ENCODE data around the gene TNK1. TPM values are rescaled to one million over a fixed set of nuclear protein-coding genes. Genes with fewer than 3 reads are reported as not detected.

The TNK1 gene
- total and polyA plus RNA-seq, 2 experiments from 2014 or later = 8.4 to 8.9 TPM

DNA sequence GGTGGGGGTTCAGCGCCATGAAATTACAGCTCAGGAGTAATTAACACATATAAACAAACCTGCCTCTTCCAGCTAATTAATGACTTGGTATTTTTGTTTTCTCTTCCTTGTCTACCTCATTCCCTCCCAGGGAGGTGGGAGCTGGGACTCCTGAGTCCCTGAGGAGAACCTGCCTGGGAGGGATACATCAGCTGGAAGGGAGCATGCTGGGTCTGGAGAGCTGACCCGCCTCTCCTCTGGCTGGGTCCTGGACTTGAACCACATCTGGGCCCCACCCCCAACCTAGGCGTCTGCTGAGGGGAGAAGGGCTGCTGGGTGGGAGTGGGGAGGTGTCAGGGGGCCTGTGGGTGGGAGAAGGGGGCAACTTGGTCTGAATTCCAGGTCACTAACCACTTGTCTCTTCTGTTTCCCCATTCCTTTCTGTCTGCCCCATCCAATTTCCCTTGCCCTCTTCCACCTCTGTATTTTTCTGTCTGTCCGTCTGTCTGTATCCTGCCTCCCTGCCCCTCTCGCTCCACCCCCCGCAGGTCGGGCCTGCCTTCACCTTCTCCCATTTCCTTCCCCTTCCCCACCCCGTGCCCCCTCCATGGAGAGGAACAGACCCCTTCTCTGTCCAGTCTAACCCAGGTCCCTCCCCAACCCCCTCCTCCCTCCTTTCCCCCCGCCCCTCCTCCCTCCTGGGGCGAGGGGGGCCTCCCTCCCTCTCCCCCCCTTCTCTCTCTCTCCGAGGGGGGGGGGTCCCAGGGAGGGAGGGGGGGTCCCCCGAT, 26.8 kb downstream of the TNK1 start, which contains the start of gene NLGN2:
Gene NLGN2, plus strand, starts transcription at position 361 of the 767 bp plus-strand sequence. CDS start 411 bp downstream, outside the sequence.
- Histone ChIP-seq H3K4me2 (peak within 1 kb of the TSS; percentile 97), H3K4me1 (ENCODE audit: insufficient read depth) (peaks cover 3% of the 10 kb centered on the region), H3K27me3 (no peaks in the 10 kb centered on the region), H3K9me2 (replicated peaks; ENCODE audit: insufficient read depth) (no peaks in the 10 kb centered on the region), H3K4me3 (no peak within 1 kb of the TSS), H3K9me3 (ENCODE audit: low read depth) (no peaks in the 10 kb centered on the region), H4K20me1 (ENCODE audit: insufficient read depth, poor library complexity, severe bottlenecking) (no peaks in the 10 kb centered on the region), H2AFZ (no peak within 1 kb of the TSS), H3K79me2 (peaks cover 9% of the 10 kb centered on the region), H3K27ac (no peak within 1 kb of the TSS), H3K36me3 (replicated peaks; ENCODE audit: insufficient read depth, low read depth) (no peaks in the 10 kb centered on the region)
- no peak for DNase-seq (ENCODE audit: low spot score)
- WGBS (ENCODE audit: low lambda C conversion rate, missing lambda C conversion rate) = 83% methylated on average over 2 of the region's 12 CpGs
- TF ChIP-seq, protein P1, sequence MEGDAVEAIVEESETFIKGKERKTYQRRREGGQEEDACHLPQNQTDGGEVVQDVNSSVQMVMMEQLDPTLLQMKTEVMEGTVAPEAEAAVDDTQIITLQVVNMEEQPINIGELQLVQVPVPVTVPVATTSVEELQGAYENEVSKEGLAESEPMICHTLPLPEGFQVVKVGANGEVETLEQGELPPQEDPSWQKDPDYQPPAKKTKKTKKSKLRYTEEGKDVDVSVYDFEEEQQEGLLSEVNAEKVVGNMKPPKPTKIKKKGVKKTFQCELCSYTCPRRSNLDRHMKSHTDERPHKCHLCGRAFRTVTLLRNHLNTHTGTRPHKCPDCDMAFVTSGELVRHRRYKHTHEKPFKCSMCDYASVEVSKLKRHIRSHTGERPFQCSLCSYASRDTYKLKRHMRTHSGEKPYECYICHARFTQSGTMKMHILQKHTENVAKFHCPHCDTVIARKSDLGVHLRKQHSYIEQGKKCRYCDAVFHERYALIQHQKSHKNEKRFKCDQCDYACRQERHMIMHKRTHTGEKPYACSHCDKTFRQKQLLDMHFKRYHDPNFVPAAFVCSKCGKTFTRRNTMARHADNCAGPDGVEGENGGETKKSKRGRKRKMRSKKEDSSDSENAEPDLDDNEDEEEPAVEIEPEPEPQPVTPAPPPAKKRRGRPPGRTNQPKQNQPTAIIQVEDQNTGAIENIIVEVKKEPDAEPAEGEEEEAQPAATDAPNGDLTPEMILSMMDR (IDR thresholded peaks at IDR 0.05; ENCODE audit: poor library complexity) = no peak
- TF ChIP-seq EZH2 (IDR thresholded peaks at IDR 0.05; ENCODE audit: borderline replicate concordance) (no peak), EZH2phosphoT487 (IDR thresholded peaks at IDR 0.05; ENCODE audit: low read depth, severe bottlenecking, unreplicated experiment) (no peak)

DNA sequence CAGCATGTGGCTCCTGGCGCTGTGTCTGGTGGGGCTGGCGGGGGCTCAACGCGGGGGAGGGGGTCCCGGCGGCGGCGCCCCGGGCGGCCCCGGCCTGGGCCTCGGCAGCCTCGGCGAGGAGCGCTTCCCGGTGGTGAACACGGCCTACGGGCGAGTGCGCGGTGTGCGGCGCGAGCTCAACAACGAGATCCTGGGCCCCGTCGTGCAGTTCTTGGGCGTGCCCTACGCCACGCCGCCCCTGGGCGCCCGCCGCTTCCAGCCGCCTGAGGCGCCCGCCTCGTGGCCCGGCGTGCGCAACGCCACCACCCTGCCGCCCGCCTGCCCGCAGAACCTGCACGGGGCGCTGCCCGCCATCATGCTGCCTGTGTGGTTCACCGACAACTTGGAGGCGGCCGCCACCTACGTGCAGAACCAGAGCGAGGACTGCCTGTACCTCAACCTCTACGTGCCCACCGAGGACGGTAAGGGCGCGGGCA, 27.4 kb downstream of the TNK1 start:
- no peaks in the 10 kb centered on the region for H3K27me3 ChIP-seq
- no peak overlapping the region for H3K4me2 ChIP-seq
- no peaks in the 10 kb centered on the region for H3K9me3 ChIP-seq (ENCODE audit: low read depth)
- no peak for TF ChIP-seq EZH2phosphoT487 (IDR thresholded peaks at IDR 0.05; ENCODE audit: low read depth, severe bottlenecking, unreplicated experiment)
- no peak for TF ChIP-seq EZH2 (IDR thresholded peaks at IDR 0.05; ENCODE audit: borderline replicate concordance)
- TF ChIP-seq, protein P1 (IDR thresholded peaks at IDR 0.05; ENCODE audit: poor library complexity) = no peak
- no peak overlapping the region for H2AFZ ChIP-seq
- H3K27ac ChIP-seq = no peak overlapping the region
- H3K4me3 ChIP-seq = no peak overlapping the region
- no peaks in the 10 kb centered on the region for H3K4me1 ChIP-seq (ENCODE audit: insufficient read depth)
- DNase-seq (ENCODE audit: low spot score) = no peak
- H3K79me2 ChIP-seq = peaks cover 6% of the 10 kb centered on the region
- 94% methylated on average over 29 of the region's 58 CpGs for WGBS (ENCODE audit: low lambda C conversion rate, missing lambda C conversion rate)
- H3K36me3 ChIP-seq (replicated peaks; ENCODE audit: insufficient read depth, low read depth) = no peaks in the 10 kb centered on the region
- H3K9me2 ChIP-seq (replicated peaks; ENCODE audit: insufficient read depth) = no peaks in the 10 kb centered on the region
- no peaks in the 10 kb centered on the region for H4K20me1 ChIP-seq (ENCODE audit: insufficient read depth, poor library complexity, severe bottlenecking)

DNA sequence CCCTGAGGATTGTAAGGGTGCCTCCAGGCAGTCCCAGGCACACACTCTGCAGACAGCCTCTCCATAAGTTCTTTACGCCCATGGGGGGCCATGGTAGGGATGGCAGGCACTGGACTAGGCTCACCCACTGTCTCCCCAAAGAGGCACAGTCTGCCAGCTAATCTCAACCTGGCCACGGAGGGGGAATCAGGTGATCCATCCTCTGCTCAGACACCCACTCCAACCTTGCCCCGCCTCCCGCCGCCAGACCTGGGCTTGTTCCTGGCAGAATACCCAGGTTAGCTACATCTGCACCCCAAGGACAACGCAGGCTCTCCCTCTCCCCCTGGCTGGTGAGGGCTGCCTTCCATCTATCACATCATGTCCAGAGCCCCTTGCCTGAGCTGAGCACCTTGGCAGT, 28.0 kb downstream of the TNK1 start:
- DNase-seq (ENCODE audit: low spot score) = no peak
- 91% methylated on average over 6 of the region's 6 CpGs for WGBS (ENCODE audit: low lambda C conversion rate, missing lambda C conversion rate)
- Histone ChIP-seq H3K27me3 (no peaks in the 10 kb centered on the region), H3K4me1 (ENCODE audit: insufficient read depth) (no peaks in the 10 kb centered on the region), H3K79me2 (peaks cover 6% of the 10 kb centered on the region), H3K9me2 (replicated peaks; ENCODE audit: insufficient read depth) (no peaks in the 10 kb centered on the region), H2AFZ (no peak overlapping the region), H3K27ac (no peak overlapping the region), H4K20me1 (ENCODE audit: insufficient read depth, poor library complexity, severe bottlenecking) (no peaks in the 10 kb centered on the region), H3K36me3 (replicated peaks; ENCODE audit: insufficient read depth, low read depth) (no peaks in the 10 kb centered on the region), H3K4me3 (no peak overlapping the region), H3K4me2 (no peak overlapping the region), H3K9me3 (ENCODE audit: low read depth) (no peaks in the 10 kb centered on the region)
- TF ChIP-seq EZH2phosphoT487 (IDR thresholded peaks at IDR 0.05; ENCODE audit: low read depth, severe bottlenecking, unreplicated experiment) = no peak
- TF ChIP-seq, protein P1 (IDR thresholded peaks at IDR 0.05; ENCODE audit: poor library complexity) = no peak
- no peak for TF ChIP-seq EZH2 (IDR thresholded peaks at IDR 0.05; ENCODE audit: borderline replicate concordance)
